Measurements from ENCODE around the gene STIP1. TPM values are rescaled to one million over a fixed set of nuclear protein-coding genes. Genes with fewer than 3 reads are reported as not detected.

Gene STIP1
- total and polyA plus RNA-seq, 4 donors: 22.6 to 58.1 (median 42.5) TPM

GRCh38 chr11:64203421-64204079 lies 17.6 kb downstream of the STIP1 start:
- Histone ChIP-seq H3K36me3 (ENCODE audit: control insufficient read depth in 4 of 4, insufficient read depth in 3 of 4, low read depth in 1 of 4, low read length in 3 of 4) (peaks cover 18 to 41% (median 32%) of the 10 kb centered on the region in 4 donors), H3K9me3 (ENCODE audit: control insufficient read depth in 4 of 4, low read length in 3 of 4) (no peaks in the 10 kb centered on the region), H3K4me1 (ENCODE audit: control insufficient read depth in 4 of 4, insufficient read depth in 4 of 4, low read length in 3 of 4) (peaks cover 0 to 12% (median 5%) of the 10 kb centered on the region in 4 donors), H3K27ac (ENCODE audit: low read depth in 1 of 2, low read length in 2 of 2) (no peak overlapping the region), H3K9ac (ENCODE audit: low read depth in 1 of 2, low read length in 2 of 2) (no peak overlapping the region), H3K4me3 (ENCODE audit: low read depth in 1 of 3, low read length in 3 of 3) (no peak overlapping the region), H3K27me3 (ENCODE audit: control insufficient read depth in 4 of 4, insufficient read depth in 4 of 4, low read length in 3 of 4) (no peaks in the 10 kb centered on the region)
- 95% methylated on average over 27 of the region's 27 CpGs for WGBS
- DNase-seq (ENCODE audit: low spot score): no peak
- TF ChIP-seq TAF1 (conservative IDR thresholded peaks at IDR 0.05) (no peak), RXRA (IDR thresholded peaks at IDR 0.05) (no peak), NR2F2 (IDR thresholded peaks at IDR 0.05) (no peak), FOXA1 (IDR thresholded peaks at IDR 0.05) (no peak), ZBTB33 (IDR thresholded peaks at IDR 0.05) (no peak), MAX (IDR thresholded peaks at IDR 0.05) (no peak), RAD21 (IDR thresholded peaks at IDR 0.05) (no peak), JUND (IDR thresholded peaks at IDR 0.05) (no peak), FOXA2 (IDR thresholded peaks at IDR 0.05) (no peak), SP1 (IDR thresholded peaks at IDR 0.05) (no peak), GABPA (IDR thresholded peaks at IDR 0.05 in 1 of 2, conservative IDR thresholded peaks at IDR 0.05 in 1 of 2) (no peak), REST (IDR thresholded peaks at IDR 0.05) (no peak), HNF4G (IDR thresholded peaks at IDR 0.05) (no peak)

- H3K4me1 ChIP-seq (ENCODE audit: control insufficient read depth in 4 of 4, insufficient read depth in 4 of 4, low read length in 3 of 4): peaks cover 0 to 12% (median 5%) of the 10 kb centered on the region in 4 donors
- DNase-seq (ENCODE audit: low spot score): no peak
- WGBS: 93% methylated on average over 16 of the region's 16 CpGs
- no peak overlapping the region for H3K4me3 ChIP-seq (ENCODE audit: low read depth in 1 of 3, low read length in 3 of 3)
- no peaks in the 10 kb centered on the region for H3K27me3 ChIP-seq (ENCODE audit: control insufficient read depth in 4 of 4, insufficient read depth in 4 of 4, low read length in 3 of 4)
- H3K36me3 ChIP-seq (ENCODE audit: control insufficient read depth in 4 of 4, insufficient read depth in 3 of 4, low read depth in 1 of 4, low read length in 3 of 4): peaks cover 18 to 41% (median 31%) of the 10 kb centered on the region in 4 donors
- no peaks in the 10 kb centered on the region for H3K9me3 ChIP-seq (ENCODE audit: control insufficient read depth in 4 of 4, low read length in 3 of 4)
- H3K27ac ChIP-seq (ENCODE audit: low read depth in 1 of 2, low read length in 2 of 2): no peak overlapping the region
- no peak for TF ChIP-seq REST (IDR thresholded peaks at IDR 0.05)
- TF ChIP-seq FOXA1 (IDR thresholded peaks at IDR 0.05): no peak
- TF ChIP-seq TAF1 (conservative IDR thresholded peaks at IDR 0.05): no peak
- no peak for TF ChIP-seq HNF4A (conservative IDR thresholded peaks at IDR 0.05)
- no peak for TF ChIP-seq RAD21 (IDR thresholded peaks at IDR 0.05)
- no peak overlapping the region for H3K9ac ChIP-seq (ENCODE audit: low read depth in 1 of 2, low read length in 2 of 2)
These were observed 18.1 kb downstream of the STIP1 start for GRCh38 chr11:64204080-64204440.

Data from liver (tissue), 9 donors.